ENCODE results near the gene NXF1.
"Not testable (repeated sequence)": the region's sequence is repeated elsewhere in the genome, so short reads cannot be mapped to it uniquely, and the experiment has no call there.

Gene NXF1

DNA sequence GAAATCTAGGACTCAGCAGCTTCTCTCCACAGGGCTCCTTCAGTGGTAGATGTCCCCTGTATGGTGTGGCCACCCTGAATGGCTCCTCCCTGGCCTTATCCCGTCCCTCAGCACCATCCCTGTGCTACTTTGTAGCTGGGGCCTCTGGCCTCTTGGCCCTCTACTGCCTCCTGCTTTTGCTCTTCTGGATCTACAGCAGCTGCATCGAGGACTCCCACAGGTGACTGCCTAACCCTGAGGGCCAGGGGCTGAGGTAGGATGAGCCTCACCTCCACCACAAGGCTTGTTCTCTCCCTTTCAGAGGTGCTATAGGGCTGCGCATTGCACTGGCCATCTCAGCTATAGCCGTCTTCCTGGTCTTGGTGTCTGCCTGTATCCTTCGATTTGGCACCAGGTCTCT lies 16.2 kb downstream of the NXF1 start:
- DNase-seq: no peak

DNA sequence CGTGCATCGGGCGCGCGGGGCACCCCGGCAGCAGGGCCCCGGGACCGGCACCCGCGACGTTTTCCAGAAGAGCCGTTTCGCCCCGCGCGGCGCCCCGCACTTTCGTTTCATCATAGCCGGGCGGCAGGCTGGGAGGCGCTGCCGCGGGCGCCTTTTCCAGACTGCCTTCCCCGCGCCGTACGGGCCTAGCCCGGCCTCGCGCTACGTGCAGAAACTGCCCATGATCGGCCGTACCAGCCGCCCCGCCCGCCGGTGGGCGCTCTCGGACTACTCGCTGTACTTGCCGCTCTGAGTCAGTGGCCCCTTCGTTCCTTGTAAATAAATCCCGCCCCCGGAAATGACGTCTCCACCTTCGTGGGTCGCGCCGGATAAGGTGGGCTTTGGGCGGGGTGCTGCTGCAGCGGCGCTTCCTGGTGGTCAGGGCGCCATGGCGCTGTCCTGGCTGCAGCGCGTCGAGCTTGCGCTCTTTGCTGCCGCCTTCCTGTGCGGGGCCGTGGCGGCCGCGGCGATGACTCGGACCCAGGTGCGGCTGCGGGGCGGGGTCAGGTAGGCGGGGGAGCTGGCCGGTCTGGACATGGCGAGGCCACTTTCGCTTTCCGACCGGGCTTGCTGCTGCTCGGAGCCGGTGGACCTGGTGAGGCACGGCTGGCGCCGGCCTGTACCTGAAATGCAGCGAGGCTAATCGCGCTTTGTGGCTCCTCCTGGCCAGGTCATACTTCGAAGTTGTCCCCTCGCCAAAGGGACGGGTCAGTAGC lies 18.1 kb downstream of the NXF1 start, which contains the start of gene TMEM179B:
TSS of gene TMEM179B (plus strand) at position 398 of the 755 bp plus-strand sequence. CDS start at position 428, 30 bp downstream.
- DNase-seq: peak; percentile 61 to 99 (median 94)

DNA sequence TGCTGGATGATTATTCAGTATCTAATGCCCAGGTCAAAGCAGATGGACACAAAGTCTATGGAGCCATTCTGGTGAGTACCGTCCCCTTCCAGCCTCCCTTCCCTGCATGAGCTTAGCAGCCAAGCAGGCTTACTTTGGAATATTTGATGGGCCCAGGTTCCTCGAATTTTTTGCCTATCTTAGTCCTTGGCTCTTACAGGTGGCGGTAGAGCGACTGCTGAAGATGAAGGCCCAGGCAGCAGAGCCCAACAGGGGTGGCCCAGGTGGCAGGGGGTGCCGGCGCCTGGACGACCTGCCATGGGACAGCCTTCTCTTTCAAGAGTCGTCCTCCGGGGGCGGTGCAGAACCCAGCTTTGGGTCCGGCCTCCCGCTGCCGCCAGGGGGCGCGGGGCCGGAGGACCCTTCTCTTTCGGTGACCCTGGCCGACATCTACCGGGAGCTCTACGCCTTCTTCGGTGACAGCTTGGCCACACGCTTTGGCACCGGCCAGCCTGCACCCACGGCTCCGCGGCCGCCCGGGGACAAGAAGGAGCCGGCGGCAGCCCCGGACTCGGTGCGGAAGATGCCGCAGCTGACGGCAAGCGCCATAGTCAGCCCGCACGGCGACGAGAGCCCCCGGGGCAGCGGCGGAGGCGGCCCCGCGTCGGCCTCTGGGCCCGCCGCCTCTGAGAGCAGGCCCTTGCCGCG lies 18.8 kb downstream of the NXF1 start:
- peak; percentile 23 to 86 (median 69) for DNase-seq

DNA sequence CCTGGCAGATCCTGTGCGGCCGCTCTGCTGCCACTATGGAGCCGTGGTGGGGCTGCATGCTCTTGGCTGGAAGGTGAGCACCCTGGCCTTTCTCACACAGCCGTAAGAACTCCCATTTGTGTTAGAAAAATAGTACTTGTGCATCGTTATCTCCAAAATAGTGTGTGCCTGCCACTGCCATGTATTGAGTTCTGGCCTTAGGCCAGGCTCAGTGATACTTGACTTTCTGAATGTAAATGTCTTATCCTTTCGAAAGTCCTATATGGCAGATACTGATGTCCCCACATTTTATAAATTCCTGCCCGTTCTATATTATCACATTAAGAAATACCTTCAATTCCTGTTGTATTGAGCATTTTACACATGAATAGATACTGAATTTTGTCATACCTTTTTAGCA lies 22.5 kb downstream of the NXF1 start:
- DNase-seq: no peak

DNA sequence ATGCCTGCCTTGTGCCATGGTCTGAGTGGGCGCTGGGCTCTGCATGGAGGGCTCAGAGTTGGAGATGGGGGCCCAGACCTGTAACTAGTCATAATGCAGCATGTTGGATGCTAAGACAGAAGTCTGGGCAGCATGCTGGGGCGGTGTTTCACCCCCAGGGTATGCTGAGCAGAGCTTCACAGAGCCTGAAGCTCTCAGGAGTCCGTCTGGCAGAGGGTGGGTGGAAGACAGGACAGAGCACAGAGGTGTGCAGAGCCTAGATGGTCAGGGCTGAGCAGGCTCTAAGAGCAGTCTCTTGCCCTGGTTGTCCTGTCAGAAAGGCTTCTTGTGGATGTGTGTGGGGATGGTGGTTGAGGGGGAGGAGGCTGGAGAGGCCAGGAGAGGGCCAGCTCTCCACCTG lies 26.8 kb downstream of the NXF1 start:
- DNase-seq: no peak

DNA sequence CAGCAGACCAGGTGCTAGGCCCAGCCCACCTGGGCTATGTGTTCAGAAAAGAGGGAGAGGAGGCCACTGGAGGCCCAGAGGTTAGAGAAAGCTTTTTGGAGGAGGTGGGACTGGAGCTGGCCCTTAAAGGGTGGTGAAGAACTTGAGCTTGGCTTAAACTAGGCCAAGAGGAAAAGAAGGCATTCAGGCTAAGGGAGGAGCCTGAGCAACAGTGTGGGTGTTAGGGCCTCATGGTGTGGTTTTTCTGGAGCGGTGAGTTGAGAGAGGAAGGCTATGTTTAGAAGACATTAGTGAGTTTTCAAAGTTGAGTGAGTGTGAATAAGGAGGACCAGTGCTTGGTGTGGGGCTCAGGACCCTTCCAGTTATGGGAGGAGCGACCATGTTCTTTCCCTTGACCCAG lies 27.9 kb downstream of the NXF1 start:
- DNase-seq: no peak

DNA sequence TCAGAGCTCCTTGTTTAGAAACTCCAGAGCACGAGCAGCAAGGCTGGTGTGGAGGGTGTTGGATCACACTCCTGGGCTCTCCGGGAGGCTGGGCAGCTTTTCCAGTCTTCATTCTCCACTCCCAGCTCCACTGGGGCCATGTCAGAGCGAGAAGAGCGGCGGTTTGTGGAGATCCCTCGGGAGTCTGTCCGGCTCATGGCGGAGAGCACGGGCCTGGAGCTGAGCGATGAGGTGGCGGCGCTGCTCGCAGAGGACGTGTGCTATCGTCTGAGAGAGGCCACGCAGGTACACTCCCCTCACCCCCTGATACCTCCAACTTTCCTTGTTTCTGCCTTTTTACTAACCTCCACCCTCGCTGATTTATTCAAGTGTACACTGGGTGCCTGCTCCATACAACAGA lies 29.6 kb downstream of the NXF1 start:
- DNase-seq: no peak

DNA sequence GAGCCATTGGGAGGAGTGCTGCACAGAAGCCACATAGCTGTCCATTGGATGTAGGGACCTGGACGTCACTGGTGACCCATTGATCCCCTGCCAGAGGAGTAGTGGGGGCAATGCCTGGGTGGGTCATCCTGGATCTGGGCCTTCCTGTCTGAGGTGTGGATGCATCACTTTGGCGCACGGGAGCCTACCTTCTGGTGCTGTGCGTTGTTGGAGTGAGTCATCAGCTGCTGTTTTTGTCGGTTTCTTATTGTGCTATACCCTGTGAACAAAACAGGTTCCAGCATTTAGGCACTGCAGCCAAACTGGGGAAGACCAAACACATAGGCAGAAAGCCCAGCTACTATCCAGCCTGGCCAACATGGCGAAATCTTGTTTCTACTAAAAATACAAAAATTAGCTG lies 30.8 kb downstream of the NXF1 start:
- DNase-seq: no peak

DNA sequence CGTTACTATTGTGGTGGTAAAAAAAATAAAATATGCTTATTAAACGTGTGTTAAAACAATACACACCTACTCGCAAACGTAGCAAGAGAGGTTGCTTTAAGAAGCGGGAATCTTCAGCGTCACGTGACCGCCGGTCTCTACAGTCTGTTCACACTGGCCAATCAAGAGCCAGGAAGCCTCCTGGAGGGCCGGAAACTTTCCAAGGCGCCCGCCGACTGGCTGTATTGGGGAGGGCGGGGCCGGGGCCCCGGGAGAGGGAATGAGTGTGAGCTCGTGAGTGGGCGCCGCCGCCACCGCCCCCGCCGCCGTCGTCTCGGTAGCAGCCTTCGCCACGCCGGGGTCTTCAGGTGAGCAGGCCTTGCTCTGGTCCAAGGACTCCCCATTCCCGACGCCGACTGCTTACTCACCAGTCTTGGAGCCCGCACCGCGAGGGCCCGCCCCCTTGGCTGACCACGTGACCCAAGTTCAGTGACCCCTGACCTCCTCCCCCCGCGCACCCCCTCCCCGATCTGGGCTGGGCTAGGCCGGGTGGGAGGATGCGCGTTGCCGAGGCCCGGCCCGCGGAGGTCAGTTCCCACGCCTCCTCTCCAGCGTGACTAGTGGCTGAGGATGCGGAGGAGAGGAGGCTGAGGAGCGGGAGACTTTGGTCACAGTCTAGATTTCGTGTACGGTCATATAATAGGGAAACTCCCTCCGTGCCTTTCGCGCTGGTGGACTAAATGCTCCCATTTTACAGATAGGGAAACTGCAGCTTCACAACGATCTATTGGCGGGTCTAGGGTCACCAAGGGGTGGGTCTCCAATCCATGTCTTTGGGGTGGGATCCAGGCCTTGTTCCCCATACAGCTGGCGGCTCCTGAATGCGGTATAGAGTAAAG lies 33.9 kb downstream of the NXF1 start, which contains the start of gene TAF6L:
TSS of gene TAF6L (plus strand) at position 253 of the 878 bp plus-strand sequence. CDS start 4,388 bp downstream, outside the sequence.
- DNase-seq: peak; percentile 92 to 100 (median 98)

DNA sequence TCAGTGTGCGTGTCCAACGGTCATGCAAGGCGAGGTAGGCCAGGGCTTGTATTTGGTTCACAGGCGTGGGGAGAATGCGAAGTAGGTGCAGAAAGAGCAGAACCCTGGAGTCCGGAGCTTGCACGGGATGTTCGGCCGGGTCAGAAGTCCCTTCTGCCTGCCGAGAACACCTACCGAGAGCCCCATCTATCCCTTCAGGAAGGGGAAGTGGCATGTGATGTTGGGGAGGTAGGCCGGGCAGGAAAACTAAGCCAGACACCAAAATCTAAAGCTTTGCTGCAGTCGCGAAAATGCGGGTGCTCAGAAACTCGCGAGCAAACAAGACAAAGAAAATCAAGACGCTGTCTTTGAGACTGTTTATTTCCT lies 34.5 kb downstream of the NXF1 start:
- DNase-seq: peak in 32 of 51 donors; percentile 23 to 79 (median 53)

DNA sequence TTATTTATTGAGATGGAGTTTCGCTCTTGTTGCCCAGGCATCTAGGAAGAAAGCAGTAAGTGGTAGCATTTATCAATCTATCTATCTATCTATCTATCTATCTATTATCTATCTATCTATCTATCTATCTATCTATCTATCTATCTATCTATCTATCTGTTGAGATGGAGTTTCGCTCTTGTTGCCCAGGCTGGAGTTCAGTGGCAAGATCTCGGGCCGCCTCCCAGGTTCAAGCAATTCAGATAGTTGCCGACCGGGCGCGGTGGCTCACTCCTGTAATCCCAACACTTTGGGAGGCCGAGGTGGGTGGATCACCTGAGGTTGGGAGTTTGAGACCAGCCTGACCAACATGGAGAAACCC lies 44.4 kb downstream of the NXF1 start:
- not testable (repeated sequence) for DNase-seq

DNA sequence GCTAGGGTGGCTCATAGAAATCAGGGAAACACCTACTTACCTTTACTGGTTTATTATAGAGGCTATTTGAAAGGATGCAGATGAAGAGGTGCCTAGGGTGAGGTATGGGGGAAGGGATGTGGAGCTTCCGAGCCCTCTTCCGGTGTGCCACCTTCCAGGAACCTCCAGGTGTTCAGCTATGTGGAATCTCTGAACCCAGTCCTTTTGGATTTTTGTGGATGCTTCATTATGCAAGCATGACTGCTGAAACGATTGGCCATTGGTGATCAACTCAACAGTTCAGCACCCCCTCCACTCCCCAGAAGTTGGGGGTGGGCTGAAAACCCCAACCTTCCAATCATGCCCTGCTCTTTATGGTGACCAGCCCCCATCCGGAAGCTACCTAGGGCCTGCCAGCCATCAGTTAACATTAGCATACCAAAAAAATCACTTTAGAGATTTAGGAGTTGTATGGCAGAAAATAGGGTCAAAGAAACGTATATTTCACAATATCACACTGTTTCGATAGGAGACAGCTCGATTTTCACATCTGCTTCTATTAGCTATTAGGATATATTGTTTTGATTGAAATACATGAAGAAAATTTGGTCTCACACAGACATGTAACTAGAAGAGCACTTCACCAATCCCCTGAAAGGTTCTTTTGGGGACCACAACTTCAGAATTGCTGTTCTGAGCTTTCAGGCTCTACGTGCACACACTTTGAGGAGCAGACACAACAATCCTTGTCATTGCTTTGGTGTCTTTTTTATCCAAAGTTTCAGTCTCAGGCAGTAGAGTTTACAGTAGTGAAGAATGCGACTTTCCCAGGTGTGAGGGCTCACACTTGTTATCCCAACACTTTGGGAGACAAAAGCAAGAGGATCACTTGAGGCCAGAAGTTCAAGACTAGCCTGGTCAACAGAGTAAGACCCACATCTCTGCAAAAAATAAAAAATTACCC lies 47.1 kb downstream of the NXF1 start:
- no peak for DNase-seq

DNA sequence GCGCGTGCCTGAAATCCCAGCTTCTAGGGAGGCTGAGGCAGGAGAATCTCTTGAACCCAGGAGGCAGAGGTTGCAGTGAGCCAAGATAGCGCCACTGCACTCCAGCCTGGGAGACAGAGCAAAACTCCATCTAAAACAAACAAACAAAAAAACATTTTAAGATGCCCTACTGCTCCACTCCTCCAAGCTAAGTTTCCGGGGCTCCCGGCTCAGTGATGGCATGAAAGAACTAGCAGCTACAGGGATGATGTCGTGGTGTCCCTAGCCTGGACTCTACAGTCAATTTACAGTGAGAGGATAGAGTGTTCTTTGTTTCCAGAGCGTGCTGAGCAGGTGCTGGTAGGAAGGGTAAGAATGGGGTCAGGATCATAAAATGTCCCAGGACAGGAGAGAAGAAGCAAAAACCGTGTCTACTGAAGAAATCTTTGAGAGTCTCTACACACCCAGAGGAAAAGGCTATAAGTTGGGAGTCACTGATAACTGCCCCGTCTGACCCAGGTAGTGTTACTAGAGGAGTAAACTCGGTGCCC lies 50.1 kb downstream of the NXF1 start:
- DNase-seq: peak in 1 of 51 donors; percentile 8

DNA sequence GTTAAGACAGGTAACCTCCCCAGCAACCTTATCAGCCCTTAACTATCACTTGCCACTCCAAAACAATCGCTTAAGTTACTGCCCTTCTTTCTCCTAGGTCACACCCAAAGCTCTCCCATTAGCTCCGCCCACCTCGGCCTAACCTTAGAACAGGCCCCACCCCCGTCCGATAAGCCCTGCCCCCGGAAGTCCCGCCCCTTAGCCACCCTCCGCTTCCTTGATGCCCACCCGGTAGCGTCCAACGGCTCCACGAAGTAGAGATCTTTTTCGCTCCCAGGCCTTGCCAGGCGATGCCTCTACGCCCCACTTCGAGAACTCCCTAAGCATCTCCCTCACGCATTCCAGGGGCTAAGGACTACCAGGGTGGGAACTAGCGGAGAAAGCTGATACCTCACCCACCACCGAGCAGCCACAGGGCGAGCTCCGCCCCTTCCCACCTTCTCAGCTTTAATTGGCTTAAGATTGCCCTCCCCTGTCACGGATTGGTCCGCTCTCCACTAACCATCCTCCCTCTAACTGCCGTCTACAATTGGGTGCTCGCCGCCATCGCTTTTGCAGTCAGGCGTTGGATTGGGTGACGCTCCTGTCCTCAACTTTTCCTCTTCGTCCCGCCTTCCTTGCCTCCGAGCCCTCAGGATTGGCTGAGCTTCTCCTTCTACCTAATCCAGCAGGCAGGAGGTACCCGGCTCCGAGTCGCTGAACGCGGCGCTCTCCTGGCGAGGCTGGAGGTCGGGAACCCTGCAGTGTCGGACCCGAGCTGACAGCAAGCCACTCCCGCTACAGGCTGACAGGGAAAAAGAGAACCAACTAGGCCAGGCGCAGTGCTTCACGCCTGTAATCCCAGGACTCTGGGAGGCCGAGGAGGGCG lies 51.3 kb downstream of the NXF1 start, which contains the start of gene ZBTB3:
TSS of gene ZBTB3 (minus strand) at position 425 of the 868 bp plus-strand sequence. CDS start 496 bp downstream, outside the sequence.
- DNase-seq: peak; percentile 79 to 100 (median 98)

DNA sequence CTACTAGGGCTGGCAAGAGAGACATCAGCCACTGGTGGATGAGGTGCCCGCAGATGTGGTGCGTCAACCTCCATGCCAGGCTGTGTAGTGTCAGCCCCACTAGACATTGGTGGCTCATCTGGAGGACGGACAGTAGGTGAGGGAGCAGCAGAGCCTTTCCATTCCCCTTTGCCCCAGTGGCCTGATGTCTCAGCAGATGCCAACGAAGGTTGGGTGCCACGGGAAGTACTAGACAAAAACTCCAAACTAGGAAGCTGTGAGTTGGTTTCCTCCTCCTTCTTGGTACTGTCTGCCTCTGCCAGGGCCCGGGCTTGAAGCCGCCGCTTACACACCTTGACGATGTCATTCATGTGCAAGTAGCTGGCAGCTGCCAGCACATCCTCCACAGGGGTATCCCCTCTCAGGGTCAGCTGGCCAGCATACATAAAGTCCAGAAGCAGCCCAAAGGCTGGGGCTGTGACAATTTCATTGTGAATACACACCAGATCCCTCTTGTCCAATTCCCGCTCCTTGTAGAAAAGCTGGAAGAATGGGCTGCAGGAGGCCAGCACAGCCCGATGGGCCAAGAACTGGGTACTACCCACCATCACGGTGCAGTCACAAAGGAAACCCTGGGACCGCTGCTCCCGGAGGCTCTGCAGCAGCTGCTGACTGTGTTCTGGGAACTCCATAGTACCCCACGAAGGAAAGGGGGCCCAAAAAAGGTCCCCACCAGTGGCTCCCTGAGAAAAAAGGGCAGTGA lies 52.1 kb downstream of the NXF1 start:
- DNase-seq: peak in 1 of 51 donors; percentile 35

DNA sequence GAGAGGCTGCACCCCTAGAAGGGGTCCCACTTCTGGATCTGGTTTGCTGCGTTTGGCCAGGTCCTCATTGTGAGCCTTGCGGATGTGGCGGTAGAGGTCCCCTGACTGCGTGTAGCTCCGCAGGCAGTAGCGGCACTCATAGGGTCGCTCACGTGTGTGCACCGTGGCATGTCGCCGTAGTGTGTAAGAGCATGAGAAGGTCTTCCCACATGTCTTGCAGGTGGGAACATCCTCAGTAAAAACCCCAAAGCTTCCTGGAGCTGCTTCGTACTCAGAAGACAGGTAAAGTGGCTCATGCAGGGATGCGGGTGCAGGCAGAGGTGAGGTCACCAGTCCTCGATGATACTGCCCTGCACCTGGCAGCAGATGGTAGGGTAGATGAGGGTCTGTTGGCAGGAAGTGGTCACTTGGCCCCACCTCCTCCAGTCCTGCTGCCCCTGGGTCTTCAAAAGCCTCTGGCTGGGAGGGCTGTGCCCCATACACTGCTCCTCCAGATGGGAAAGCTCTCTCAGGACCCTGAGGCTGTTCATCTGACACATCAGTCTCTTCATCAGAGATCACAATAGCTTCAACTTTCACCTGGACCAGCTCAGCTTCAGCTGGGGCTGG lies 53.0 kb downstream of the NXF1 start:
- DNase-seq: no peak

DNA sequence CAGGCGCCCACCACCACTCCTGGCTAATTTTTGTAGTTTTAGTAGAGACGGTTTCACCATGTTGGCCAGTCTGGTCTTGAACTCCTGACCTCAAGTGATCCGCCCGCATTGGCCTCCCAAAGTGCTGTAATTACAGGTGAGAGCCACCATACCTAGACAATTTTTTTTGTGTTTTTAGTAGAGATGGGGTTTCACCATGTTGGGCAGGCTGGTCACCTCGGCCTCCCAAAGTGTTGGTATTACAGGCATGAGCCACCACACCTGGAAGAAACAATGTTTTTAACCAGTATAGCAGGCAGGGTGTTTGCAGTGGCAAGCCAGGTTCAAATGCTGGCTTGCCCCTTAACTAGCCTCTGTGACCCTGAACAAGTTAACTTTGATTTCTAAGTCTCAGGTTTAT lies 55.3 kb downstream of the NXF1 start:
- DNase-seq: not testable (repeated sequence)

Data from hypothalamus (tissue), 51 donors.